ENCODE results near the gene ST3GAL3.
"Not testable (repeated sequence)": the region's sequence is repeated elsewhere in the genome, so short reads cannot be mapped to it uniquely, and the experiment has no call there.

The ST3GAL3 gene

DNA sequence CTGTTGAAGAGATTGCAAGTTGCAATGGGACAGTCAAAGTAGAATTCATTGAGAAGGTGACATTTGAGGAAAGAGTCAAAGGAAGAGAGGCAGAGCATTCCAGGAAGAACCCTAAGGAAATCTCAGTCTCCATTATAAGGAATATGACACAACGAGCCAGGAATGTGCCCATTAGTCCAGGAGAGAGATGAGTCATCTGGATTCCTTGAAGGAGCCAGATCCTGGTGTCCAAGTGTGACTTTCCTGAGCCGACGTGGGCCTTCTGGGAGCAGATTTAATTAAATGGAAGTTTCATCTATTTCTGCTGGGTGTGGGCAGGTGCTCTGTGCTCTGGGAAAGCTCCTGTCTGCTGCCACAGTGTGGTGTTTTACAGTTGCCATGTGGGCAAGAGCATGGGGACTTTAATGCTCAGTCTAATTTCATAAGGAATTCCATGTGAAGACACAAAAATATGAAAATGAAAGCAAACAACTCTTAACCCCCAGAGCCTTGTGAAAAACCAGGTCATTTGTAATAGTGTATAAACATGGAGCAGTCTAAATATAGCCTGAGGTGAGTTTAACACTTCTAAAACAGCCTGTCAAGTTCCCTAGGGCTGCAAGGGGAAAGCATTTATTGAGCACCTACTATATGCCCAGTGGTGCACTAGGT lies 114.8 kb downstream of the ST3GAL3 start:
- DNase-seq, result no peak

DNA sequence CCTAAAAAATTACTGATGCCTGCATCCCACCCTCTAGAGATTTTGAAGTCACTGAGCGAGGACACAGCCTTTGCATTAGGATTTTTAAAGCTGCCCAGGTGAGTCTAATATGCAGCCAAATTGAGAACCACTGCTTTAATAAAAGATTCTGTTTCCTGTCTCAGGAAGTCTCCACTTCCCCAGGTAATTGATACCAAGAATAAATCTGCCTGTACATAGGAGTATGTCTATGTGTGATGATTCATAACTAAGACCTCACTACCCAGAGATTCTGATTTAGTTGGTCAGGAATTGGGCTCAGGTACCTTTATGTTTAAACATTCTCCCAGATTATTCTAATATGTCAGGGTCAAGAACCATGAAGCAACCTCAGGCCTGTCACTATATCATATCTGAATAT lies 117.5 kb downstream of the ST3GAL3 start:
- no peak for DNase-seq

DNA sequence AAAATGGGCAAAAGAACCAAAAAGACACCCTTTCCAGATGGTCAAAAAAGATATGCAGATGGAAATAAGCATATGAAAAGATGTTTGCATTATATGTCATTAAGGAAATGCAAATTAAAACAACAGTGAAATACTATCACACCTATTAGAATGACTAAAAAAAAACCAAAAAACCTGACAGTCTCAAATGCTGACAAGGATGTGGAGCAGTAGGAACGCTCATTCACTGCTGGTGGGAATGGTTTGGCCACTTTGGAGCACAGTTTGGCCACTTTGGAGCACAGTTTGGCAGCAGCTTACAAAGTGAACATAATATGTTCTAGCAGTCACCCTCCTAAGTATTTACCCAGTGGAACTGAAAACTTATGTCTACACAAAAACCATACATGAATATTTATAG lies 121.2 kb downstream of the ST3GAL3 start:
- DNase-seq, result no peak

DNA sequence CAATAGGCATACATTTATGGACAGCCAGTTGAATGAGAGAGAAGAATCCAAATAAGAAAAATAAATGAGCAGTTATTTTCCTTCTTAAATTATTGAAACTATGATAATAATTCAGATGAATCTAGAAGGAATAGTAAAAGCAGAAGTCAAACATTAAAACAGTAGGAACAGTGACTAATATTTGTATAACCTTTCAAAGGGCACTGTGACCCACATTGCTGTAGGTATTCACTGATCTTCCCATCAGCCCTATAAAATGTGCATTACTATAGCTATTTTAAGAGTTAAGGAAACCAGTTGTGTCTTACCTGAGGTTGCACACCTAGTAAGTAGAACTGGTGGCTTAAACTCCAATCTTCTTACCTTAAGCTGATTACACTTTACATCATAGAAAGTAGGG lies 123.5 kb downstream of the ST3GAL3 start:
- DNase-seq, result peak in 2 of 4 experiments; percentile 38 to 40

DNA sequence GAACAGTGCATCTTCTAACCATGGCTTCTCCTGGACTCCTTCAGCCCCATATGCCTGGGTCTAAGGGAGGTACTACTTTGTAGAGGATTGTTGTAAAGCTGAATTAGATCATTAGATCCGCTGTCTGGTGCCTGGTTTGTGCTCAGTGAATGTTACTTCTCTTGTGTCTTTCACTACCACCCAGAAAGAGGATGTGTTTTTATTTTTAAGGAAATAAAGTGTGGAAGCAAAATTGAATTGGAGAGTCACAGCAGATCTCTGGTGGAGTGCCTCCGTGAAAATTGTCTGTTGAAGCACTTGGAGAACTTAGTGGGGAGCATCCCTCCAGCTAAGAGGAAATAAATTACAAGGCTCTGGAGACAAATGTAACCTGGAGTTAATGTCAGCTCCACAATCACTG lies 124.5 kb downstream of the ST3GAL3 start:
- peak; percentile 44 to 75 (median 56) for DNase-seq

DNA sequence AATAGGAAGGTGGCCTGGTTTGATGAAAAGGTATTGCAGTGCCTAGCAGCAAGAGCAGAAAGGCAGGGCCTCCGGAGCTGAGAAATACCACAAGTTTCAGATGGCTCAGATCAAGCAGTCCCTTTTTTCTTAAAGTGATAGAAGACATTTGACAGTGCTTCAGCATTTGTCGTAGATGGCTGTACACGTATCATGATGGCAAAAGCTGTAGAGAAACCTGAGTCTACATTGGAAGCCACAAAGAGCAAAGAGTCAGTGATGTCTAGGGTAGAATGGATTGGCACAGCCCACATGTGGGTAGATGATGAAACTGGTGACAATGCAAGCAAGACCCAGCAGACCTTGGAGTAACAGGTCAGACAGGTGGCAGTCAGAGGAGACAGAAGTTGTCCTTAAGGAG lies 124.9 kb downstream of the ST3GAL3 start:
- DNase-seq, result no peak

DNA sequence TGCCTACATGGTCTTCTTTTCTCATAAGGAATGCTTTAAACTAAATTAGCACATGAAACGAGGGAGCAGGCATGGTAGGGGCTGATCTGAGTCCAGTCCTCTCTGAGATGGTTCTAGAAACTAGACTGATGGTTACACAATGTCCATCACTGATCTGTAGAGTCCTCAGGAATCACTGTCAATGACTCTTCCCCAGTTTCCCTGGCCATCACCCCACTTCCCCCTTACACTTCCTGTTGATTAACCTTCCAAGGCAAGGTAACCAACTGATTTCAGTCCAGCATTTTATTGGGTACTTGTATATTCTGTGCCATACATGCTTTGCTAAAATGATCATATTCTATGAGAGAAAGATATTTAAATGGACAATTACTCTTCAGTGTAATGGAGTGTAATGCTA lies 125.7 kb downstream of the ST3GAL3 start:
- peak in 2 of 4 experiments; percentile 25 to 28 for DNase-seq

DNA sequence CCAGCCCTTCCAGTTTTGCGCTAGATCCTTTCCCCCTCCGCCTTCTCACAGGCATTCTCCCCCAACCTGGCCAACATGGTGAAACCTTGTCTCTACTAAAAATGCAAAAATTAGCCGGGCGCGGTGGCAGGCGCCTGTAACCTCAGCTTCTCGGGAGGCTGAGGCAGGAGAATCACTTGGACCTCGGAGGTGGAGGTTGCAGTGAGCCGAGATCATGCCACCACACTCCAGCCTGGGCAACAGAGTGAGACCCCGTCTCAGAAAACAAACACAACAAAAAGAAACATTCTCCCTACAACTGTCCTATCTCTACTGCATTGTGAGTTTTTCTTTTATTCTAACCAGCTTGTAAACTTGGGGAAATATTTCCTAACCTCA lies 126.6 kb downstream of the ST3GAL3 start:
- DNase-seq, result not testable (repeated sequence)

DNA sequence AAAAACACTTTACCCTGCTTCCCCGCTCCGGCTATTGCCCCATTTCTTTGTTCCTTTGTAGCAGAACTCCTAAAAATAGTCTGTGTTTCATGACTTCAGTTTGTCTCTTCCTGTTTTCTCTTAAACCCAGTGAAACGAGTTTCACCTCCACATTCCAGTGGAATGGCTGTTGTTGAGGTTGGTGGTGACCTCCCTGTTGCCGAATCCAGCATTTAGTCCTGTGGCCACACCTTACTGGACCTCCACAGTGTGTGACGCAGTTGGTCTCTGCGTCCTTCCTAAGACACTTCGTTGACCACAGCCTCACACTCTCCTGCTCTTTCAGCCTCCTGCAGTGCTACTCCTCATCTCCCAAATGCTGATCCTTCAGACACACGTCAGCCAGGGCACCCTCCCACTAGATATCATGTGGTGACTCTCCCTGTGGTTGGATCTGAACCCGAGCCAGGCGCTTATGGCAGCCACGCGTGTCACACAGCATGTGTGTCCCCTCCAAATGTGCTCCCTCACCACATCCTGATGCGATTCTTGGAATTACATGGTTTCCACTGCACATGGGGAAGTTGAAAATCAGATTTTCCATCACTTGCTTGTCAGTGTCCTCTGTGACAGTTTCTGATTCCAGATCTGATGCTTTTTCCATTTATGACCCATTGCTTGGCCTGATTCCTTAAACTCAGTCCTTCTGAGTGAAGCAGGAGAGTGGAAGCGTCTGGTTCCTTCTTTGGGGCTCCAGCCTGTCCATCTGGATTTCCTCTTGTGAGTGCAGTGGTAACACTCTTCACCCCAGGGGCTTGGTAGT lies 127.1 kb downstream of the ST3GAL3 start:
- peak; percentile 69 to 88 (median 80) for DNase-seq

DNA sequence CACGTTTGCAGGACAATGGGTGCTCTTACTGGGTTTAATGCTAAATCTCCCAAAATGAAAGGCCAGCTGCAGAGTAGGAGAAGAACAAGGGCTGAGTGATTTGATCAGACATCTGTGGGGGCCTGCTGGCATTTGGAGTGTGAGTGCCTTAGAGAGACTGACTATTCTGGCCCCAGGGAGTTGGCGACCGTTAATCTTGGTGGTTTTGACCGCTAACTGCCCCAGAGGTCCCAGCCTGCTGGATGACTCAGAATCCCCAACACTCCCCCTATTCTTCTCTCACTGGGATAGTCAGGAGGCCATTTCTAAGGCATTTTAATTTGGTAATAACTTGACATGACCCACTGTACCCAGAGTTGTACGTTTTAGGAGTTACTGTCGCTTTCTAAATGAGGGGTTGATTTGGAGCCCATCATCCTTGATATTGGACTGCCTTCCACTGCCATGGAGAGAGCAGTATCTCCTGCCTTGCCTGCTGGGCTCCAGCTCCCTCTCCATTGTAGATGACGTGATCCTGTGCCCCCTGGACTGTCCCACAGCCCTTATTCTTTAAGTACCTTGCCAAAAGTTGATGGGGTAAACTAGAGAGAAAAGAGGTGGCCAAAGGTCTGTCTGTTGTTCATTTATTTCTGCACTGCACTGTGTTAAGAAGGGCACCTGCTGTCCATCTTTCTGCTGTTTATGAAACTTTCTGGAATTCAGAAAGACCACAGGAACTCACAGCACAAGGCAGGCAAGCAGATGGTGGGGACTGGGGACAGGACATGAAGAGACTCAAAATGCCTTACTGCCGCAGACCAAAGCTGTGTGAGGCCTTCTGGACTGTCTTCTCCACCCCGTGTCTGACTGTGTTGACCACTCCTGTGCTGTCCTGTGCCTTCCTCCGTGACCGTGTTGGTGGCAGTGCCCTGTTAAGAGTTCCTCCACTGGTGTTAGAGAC lies 128.0 kb downstream of the ST3GAL3 start:
- peak; percentile 30 to 53 (median 35) for DNase-seq

DNA sequence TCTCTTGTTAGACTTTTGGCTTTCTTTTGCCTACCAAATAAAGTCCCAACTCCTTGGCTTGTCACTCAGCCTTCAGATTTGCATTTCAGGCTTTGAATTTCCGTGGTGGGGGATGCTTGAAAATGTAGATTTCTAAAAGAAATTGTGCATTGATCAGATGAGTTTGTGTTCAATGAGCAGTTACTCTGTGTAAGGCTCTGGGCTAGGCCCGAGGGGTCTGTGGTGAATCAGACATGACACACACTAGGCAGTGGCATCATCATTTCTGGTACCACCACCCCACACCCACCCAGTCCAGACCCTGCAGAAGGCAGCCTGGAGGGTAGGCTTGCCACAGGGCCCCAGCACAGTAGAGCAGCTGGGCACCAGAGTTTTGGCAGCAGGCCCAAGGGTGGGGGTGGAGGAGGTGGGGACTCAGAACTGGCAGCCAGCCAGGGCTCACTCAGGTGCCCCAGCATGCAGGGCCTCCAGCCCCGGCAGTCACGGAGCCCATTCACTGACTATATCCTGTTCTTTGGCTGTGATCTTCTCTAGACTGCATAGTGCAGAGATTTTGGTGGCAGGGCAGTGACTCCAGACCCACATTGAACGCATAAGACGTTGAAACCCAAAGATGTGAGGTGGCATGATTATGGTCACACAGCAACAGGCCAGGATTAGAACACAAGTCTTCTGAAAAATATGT lies 129.1 kb downstream of the ST3GAL3 start:
- DNase-seq, result peak; percentile 31 to 66 (median 56)

DNA sequence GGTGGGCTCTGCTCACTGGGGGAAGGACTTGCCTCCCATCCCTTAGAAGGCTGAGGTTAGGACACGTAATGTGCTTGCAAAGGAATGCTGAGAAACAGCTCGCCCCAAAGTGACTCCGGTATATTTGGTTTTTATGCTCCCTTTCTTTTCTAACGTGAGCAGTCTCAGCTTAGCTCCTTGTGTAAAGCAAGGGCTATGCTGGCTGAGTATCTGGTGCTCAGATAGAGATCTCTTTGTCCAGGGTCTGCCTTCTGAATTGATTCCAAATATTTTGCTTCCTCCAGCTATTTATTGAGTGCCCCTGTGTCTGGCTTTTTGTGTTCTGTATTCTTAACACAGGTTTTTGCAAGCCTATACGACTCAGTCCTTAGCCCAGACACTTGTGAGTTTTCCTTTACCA lies 131.7 kb downstream of the ST3GAL3 start:
- DNase-seq, result no peak

DNA sequence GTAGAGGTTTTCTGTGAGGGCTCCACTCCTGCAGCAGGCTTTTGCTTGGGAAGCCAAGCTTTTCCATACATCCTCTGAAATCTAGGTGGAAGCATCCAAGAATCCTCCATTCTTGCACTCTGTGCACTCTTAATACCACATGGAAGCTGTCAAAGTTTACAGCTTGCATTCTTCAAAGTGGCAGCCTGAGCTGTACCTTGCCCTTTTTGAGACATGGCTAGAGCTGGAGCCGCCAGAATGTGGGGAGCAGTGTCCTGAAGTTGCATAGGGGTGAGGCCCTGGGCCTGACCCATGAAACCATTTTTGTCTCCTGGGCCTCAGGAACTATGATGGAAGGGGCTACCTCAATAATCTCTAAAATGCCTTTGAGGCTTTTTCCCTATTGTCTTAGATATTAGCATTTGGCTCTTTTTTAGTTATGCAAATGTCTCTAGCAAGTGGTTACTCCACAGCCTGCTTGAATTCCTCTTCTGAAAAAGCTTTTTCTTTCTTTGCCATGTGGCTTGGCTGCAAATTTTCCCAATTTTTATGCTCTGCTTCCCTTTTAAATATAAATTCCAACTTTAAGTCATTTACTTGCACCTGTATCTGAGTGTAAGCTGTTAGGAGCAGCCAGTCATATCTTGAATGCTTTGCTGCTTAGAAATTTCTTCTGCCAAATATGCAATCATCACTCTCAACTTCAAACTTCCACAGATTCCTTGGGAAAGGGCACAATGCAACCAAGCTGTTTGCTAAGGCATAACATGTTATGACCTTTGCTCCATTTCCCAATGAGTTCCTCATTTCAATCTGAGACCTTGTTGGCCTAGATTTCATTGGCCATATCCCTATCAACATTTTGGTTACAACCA lies 134.2 kb downstream of the ST3GAL3 start:
- DNase-seq, result peak in 3 of 4 experiments; percentile 23 to 50 (median 40)

DNA sequence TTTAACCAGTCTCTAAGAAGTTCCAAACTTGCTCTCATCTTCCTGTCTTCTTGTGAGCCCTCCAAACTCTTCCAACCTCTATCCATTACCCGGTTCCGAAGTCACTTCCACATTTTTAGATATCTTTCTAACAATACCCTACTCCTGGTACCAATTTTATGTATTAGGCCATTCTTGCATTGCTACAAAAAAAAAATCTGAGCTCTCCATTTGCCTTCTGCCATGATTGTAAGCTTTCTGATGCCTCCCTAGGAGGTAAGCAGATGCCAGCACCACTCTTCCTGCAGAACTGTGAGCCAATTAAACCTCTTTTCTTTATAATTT lies 134.8 kb downstream of the ST3GAL3 start:
- DNase-seq, result no peak

DNA sequence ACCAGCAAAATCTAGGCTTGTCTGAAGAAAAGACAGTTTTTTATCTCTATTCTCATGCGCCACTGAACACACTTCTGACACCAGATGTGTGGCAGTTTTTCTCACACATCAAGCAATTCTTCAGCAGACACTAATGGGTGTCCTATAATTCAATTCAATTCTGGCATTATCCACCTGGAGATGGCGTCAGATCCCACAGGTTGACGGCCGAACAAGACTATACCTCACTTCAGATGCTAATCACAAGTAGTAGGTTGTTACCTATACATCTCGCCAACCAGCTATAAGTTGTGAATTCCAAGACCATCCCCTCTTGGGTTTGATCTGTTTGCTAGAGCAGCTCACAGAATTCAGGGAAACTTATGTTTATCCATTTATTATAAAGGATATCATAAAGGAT lies 136.3 kb downstream of the ST3GAL3 start:
- DNase-seq, result no peak

DNA sequence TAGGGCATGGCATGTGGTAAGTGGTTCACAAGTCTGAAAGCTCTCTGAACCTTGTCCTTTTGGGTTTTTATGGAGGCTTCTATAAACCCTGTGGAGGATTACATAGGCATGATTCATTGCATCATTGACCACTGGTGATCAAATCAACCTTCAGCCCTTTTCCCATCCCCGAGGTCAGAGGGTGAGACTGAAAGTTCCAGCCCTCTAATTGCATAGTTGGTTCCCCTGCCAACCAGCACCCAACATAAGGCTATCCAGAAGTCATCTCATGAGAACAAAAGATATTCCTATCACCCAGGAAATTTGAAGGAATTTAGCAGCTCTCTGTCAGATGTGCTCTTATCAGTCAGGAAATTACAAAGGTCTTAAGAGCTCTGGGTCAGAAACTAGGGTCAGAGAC lies 136.8 kb downstream of the ST3GAL3 start:
- DNase-seq, result peak in 2 of 4 experiments; percentile 33 to 37

DNA sequence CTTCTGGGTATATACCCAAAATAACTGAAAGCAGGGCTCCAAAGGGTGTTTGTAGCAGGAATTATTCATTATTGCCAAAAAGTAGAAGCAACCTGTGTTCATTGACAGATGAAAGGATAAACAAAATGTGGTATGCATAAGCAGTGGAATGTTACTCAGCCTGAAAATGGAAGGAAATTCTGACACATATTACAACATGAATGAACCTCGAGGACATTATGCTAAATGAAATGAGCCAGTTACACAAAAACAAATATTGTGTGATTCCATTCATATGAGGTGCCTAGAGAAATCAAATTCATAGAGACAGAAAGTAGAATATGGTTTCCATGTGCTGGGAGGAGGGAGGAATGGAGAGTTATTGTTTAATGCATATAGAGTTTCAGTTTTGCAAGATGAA lies 140.0 kb downstream of the ST3GAL3 start:
- no peak for DNase-seq

DNA sequence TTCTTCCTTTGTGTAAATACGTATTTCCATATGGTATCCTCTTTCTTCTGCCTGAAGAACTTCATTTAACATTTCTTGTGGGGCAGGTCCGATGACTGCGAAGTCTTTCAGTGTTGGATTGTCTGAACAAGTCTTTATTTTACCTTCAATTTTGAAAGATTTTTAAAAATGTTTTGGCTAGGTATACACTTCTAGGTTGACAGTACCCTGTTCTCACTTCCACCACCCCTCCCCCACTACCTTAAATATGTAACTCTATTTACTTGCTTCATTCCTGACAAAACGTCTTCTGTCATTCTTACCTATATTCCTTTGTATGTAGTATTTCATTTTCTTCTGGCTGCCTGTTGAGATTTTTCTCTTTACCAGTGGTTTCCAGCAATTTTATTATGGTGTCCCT lies 140.5 kb downstream of the ST3GAL3 start:
- no peak for DNase-seq

DNA sequence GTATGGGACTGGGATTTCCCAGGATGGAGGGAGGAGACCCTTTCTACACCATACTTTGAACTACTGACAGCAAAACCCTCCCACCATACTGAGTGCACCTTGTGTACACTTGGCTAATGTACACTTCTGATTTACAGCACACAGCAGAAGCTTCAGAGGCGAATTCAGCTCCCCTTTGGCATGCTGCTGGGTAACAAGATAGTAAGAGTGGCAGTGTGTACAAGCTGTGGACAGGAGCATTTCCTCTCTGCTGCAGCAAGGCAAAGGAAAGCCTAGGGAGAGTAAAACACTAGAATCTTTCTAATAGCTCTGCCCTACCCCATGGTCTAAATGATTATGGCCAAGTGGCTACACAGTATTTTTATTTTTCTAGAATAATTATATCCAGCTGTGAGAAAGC lies 142.3 kb downstream of the ST3GAL3 start:
- no peak for DNase-seq

DNA sequence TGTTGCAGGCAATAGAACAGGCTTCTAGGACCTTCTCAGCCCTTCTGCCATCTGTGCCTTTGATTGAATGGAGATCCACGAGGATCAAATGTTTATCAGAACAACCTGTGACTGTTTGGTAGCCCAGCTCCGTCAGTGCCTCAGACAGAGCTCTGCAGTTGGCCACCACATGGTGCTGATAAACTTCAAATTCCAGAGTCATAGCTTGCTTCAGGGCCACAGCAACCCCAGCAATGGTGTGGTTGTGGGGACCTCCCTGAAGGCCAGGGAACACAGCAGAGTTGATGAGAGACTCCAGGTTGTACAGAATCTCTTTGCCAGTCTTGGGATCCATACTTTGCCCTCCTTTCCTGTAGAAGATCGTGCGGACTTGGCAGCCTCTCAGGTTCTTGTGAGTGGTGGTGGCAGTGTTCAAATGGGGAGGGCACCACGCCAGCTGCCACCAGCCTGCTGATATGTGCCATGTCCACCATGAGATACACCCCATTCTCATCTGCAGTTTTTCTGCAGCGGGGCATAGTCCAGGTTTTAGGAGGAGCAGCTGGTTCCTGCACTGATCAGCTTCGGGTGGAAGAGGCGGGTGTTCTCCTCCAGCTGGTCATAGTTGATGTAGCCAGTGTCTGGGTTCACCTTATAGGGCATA lies 143.4 kb downstream of the ST3GAL3 start:
- DNase-seq, result no peak
